ENCODE data around the gene USP3.

The USP3 gene

GRCh38 chr15:63587527-63587926 lies 83.1 kb downstream of the USP3 start:
- no peak for TF ChIP-seq CTCF (IDR thresholded peaks at IDR 0.05; ENCODE audit: extremely low read depth, missing control alignments)
- DNase-seq (ENCODE audit: low spot score): no peak

- no peak for DNase-seq (ENCODE audit: low spot score)
- TF ChIP-seq CTCF (IDR thresholded peaks at IDR 0.05; ENCODE audit: extremely low read depth, missing control alignments): no peak
These were observed 84.4 kb downstream of the USP3 start for GRCh38 chr15:63588826-63589225.

GRCh38 chr15:63593705-63594671 lies 89.6 kb downstream of the USP3 start:
- no peak for TF ChIP-seq CTCF (IDR thresholded peaks at IDR 0.05; ENCODE audit: extremely low read depth, missing control alignments)
- DNase-seq (ENCODE audit: low spot score): no peak

GRCh38 chr15:63595065-63595464 lies 90.7 kb downstream of the USP3 start:
- no peak for DNase-seq (ENCODE audit: low spot score)
- no peak for TF ChIP-seq CTCF (IDR thresholded peaks at IDR 0.05; ENCODE audit: extremely low read depth, missing control alignments)

GRCh38 chr15:63595688-63596087 lies 91.3 kb downstream of the USP3 start:
- DNase-seq (ENCODE audit: low spot score): no peak

GRCh38 chr15:63596676-63597037 lies 92.3 kb downstream of the USP3 start:
- DNase-seq (ENCODE audit: low spot score): no peak
- no peak for TF ChIP-seq CTCF (IDR thresholded peaks at IDR 0.05; ENCODE audit: extremely low read depth, missing control alignments)

More at GRCh38 chr15:63595688-63596087, 91.3 kb downstream of the USP3 start:
- no peak for TF ChIP-seq CTCF (IDR thresholded peaks at IDR 0.05; ENCODE audit: extremely low read depth, missing control alignments)

- TF ChIP-seq CTCF (IDR thresholded peaks at IDR 0.05; ENCODE audit: extremely low read depth, missing control alignments): no peak
- DNase-seq (ENCODE audit: low spot score): no peak
These were observed 92.8 kb downstream of the USP3 start, which contains the start of gene FBXL22 for GRCh38 chr15:63597038-63597790. Gene FBXL22 (plus strand): TSS chr15:63597387. CDS start chr15:63597393, 6 bp downstream.
